SU-DHL-6 (cell line): ENCODE results near the gene ZBTB6.

ENCODE experiments used
- EZH2phosphoT487 ChIP-seq: fragments of 200-600 bp; sonication (generic), shearing (Covaris generic); conservative IDR thresholded peaks from 2 replicates; pipeline ENCODE4 v1.6.1; 2018; ENCODE audit warnings: mild to moderate bottlenecking, antibody characterized with exemption, low read length, moderate library complexity, mixed read lengths
- TF ChIP-seq, protein P1 (sequence below): fragments of 200-600 bp; sonication (generic); IDR thresholded peaks from one replicate; pipeline ENCODE4 v1.5.1; 2017; ENCODE audit warnings: antibody characterized with exemption, mild to moderate bottlenecking, low read length, moderate library complexity; ENCODE audit not compliant: insufficient read depth, poor library complexity, severe bottlenecking

DNA sequence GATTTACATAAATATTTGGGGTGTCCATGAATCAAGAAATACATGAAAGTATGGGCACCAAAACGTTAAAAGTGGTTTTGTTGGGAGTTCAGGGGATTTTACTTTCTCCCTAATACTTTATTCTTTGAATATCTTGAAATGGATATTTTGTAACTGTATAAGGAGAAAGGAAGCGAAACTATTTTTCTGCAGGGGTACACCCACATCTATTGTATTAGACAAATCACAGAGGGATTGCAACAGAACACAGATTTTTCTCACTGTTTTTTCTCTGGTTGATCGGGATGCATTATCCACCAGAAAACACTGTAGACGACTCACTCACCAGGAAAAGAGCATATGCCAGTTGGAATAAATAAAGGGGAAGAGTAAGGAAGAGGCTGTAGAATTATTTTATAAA lies 26.5 kb upstream of the ZBTB6 start:
- TF ChIP-seq, protein P1, sequence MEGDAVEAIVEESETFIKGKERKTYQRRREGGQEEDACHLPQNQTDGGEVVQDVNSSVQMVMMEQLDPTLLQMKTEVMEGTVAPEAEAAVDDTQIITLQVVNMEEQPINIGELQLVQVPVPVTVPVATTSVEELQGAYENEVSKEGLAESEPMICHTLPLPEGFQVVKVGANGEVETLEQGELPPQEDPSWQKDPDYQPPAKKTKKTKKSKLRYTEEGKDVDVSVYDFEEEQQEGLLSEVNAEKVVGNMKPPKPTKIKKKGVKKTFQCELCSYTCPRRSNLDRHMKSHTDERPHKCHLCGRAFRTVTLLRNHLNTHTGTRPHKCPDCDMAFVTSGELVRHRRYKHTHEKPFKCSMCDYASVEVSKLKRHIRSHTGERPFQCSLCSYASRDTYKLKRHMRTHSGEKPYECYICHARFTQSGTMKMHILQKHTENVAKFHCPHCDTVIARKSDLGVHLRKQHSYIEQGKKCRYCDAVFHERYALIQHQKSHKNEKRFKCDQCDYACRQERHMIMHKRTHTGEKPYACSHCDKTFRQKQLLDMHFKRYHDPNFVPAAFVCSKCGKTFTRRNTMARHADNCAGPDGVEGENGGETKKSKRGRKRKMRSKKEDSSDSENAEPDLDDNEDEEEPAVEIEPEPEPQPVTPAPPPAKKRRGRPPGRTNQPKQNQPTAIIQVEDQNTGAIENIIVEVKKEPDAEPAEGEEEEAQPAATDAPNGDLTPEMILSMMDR = no peak
- no peak for TF ChIP-seq EZH2phosphoT487
